CD4-positive, CD25-positive, alpha-beta regulatory T cell (primary cell): ENCODE measurements around the gene TH. TPM values are rescaled to one million over a fixed set of nuclear protein-coding genes. Genes with fewer than 3 reads are reported as not detected.

ENCODE experiments used
- ATAC-seq, 2 donors: fragments of 150-1000 bp; cut with Tn5 transposase; one replicate each; pipeline ENCODE4 v1.10.0; 2021; ENCODE audit warnings: low read depth in 2 of 2, moderate number of reproducible peaks in 2 of 2, moderate library complexity in 1 of 2
- DNase-seq, 3 donors: peaks; one replicate each; pipeline versions ENCODE4 v3.0.0 to v3.0.0-alpha.2; 2012 to 2022; ENCODE audit warnings: mixed read lengths in 1 of 3
- H3K27ac ChIP-seq: one replicate; pipeline ENCODE4 v1.7.0; 2013; ENCODE audit warnings: mild to moderate bottlenecking, low read length; ENCODE audit not compliant: insufficient read depth, poor library complexity, severe bottlenecking
- H3K27me3 ChIP-seq: one replicate; pipeline ENCODE4 v1.7.0; 2013; ENCODE audit warnings: low read length; ENCODE audit not compliant: control insufficient read depth, insufficient read depth
- H3K36me3 ChIP-seq: one replicate; pipeline ENCODE4 v1.7.0; 2013; ENCODE audit warnings: mild to moderate bottlenecking, low read length, moderate library complexity; ENCODE audit not compliant: control insufficient read depth, insufficient read depth
- H3K4me1 ChIP-seq: 2 replicates; pipeline ENCODE4 v1.7.0; 2013; ENCODE audit warnings: mild to moderate bottlenecking, low read length; ENCODE audit not compliant: insufficient read depth, control insufficient read depth, poor library complexity, severe bottlenecking
- H3K4me3 ChIP-seq: one replicate; pipeline ENCODE4 v1.7.0; 2013; ENCODE audit warnings: low read depth, mild to moderate bottlenecking, low read length, moderate library complexity
- H3K9me3 ChIP-seq, 2 experiments: 1 replicate in 1 of 2; 2 replicates in 1 of 2; pipeline ENCODE4 v1.7.0; 2013; ENCODE audit warnings: low read length in 2 of 2, mild to moderate bottlenecking in 1 of 2, moderate library complexity in 1 of 2; ENCODE audit not compliant: control insufficient read depth in 2 of 2
- H3K27ac Mint-ChIP-seq, 3 donors: one replicate each; pipeline ENCODE4 v1.8.0; 2020 to 2022; ENCODE audit warnings: mild to moderate bottlenecking in 3 of 3, mixed read lengths in 3 of 3, moderate library complexity in 2 of 3
- H3K27me3 Mint-ChIP-seq: one replicate; pipeline ENCODE4 v1.8.0; 2022; ENCODE audit warnings: mild to moderate bottlenecking, mixed read lengths
- H3K36me3 Mint-ChIP-seq: one replicate; pipeline ENCODE4 v1.8.0; 2020; ENCODE audit warnings: mixed read lengths
- H3K4me1 Mint-ChIP-seq, 4 donors: one replicate each; pipeline ENCODE4 v1.8.0; 2020 to 2022; ENCODE audit warnings: mixed read lengths in 4 of 4, mild to moderate bottlenecking in 1 of 4
- H3K4me3 Mint-ChIP-seq, 4 donors: one replicate each; pipeline ENCODE4 v1.8.0; 2020 to 2022; ENCODE audit warnings: mild to moderate bottlenecking in 4 of 4, mixed read lengths in 4 of 4, moderate library complexity in 3 of 4
- H3K9me3 Mint-ChIP-seq, 7 donors: one replicate each; pipeline ENCODE4 v1.8.0; 2020 to 2022; ENCODE audit warnings: mixed read lengths in 7 of 7, mild to moderate bottlenecking in 3 of 7, moderate library complexity in 2 of 7
- polyA plus RNA-seq, 4 donors: library from polyadenylated mRNA; unstranded; fragments of 300-500 nt; fragmentation: Illumina TruSeq; gene quantifications; one replicate each; pipeline ENCODE4 v1.2.3, GENCODE V29; 2021
- total RNA-seq: library from RNA; stranded (reverse); gene quantifications from one replicate; pipeline ENCODE4 v1.2.3, GENCODE V29; 2022

The TH gene
- total and polyA plus RNA-seq, 5 donors from 2014 or later: not detected

DNA sequence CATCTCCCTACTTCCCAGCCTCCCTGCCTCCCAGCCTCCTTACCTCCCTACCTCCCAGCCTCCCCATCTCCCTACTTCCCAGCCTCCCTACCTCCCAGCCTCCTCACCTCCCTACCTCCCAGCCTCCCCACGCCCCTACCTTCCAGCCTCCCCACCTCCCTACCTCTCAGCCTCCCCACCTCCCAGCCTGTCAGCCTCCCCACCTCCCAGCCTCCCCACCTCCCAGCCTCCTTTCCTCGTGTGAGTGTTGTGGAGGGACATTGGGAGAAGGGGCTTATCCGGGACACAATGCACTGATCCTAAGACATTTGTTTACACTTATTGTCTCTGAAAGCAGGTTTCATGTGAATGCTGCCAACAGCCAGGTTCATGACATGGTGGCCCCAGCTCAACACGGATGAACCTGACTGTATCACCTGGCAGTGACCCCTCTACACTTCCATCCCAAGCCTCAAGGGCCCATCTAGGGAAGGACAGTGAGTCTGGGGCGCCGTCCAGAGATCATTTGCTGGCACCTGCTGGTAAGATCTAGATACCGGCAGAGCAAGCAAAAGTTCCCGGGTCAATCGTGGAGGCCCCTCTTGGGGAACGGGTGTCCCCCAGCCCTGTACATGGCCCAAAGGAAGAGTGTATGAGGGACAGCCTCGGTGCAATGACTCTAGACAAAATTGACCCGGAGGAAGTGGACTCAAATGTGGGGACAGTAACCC lies 34.5 kb upstream of the TH start:
- H3K27ac Mint-ChIP-seq: no peak overlapping the region
- H3K36me3 Mint-ChIP-seq: no peaks in the 10 kb centered on the region
- no peaks in the 10 kb centered on the region for H3K4me1 ChIP-seq
- no peak for DNase-seq
- no peaks in the 10 kb centered on the region for H3K4me1 Mint-ChIP-seq
- H3K36me3 ChIP-seq: no peaks in the 10 kb centered on the region
- no peaks in the 10 kb centered on the region for H3K9me3 Mint-ChIP-seq
- H3K27me3 Mint-ChIP-seq: no peaks in the 10 kb centered on the region
- H3K4me3 ChIP-seq: no peak overlapping the region
- H3K27ac ChIP-seq: no peak overlapping the region
- no peaks in the 10 kb centered on the region for H3K9me3 ChIP-seq
- H3K4me3 Mint-ChIP-seq: peak overlapping the region in 1 of 4 donors; percentile 27
- H3K27me3 ChIP-seq: no peaks in the 10 kb centered on the region
- no peak for ATAC-seq

DNA sequence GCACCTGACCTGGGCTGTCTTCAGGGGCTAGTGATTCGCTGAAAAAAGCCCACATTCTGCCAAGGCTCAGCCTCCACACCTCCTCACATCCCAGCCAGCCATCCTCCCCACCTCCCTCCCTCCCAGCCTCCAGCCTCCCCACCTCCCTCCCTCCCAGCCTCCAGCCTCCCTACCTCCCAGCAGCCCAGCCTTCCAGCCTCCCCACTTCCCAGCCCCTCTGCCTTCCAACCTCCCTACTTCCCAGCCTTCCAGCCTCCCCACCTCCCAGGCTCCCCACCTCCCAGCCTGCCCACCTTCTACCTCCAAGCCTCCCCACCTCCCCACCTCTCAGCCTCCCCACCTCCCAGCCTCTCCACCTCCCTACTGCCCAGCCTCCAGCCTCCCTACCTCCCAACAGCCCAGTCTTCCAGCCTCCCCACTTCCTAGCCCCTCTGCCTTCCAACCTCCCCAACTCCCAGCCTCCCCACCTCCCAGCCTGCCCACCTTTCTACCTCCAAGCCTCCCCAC lies 33.7 kb upstream of the TH start:
- Histone ChIP-seq H3K27me3 (no peaks in the 10 kb centered on the region), H3K9me3 (no peaks in the 10 kb centered on the region), H3K27ac (no peak overlapping the region), H3K4me1 (no peaks in the 10 kb centered on the region), H3K4me3 (no peak overlapping the region), H3K36me3 (no peaks in the 10 kb centered on the region)
- DNase-seq (no peak), ATAC-seq (no peak)
- Mint-ChIP-seq H3K4me3 (no peak overlapping the region), H3K4me1 (no peaks in the 10 kb centered on the region), H3K36me3 (no peaks in the 10 kb centered on the region), H3K27ac (no peak overlapping the region), H3K27me3 (no peaks in the 10 kb centered on the region), H3K9me3 (peaks cover 0 to 2% (median 0%) of the 10 kb centered on the region in 7 donors)

DNA sequence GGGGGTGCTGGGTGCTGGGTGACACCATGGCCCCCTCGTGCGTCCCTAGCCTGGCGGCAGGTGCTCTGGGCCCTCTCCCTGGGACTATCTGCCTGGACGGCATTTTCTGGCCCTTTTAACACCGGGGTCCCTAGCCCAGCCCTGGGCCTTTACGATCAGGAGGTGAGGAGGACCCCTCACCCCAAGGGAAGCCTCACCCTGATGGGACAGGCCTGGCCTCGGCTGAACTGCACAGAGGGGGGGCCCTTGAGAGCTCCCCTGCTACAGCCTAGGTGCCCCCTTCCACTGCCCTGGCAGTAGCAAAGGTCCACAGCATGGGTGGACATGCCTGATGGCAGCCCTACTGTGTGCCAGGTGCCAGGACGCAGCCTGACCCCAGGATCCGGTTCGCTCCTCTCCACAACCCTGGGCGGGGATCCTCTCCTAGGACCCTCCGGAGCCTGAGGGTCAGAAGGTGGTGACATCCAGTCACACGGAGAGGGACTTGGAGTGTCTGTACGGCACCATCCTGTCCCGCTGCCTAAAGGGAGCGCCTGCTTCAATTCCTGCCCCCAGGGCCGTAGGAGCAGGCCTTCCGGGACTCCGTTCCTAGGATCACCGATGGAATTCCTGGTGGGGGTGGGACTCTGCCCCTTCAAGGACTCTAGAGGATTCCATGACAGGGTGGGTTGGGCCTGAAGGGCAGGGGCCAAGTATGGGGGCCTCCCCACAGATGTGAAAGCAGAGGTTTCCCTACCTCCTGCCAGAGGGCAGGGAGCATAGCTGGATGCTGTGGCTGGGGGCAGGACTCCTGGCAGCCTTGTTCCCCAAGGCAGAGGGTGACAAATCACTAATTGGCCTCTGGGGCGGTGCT lies 33.0 kb upstream of the TH start:
- H3K4me1 ChIP-seq: no peaks in the 10 kb centered on the region
- H3K9me3 Mint-ChIP-seq: peaks cover 0 to 2% (median 0%) of the 10 kb centered on the region in 7 donors
- H3K27ac Mint-ChIP-seq: no peak overlapping the region
- ATAC-seq (no peak), DNase-seq (no peak)
- no peak overlapping the region for H3K4me3 Mint-ChIP-seq
- H3K36me3 Mint-ChIP-seq: no peaks in the 10 kb centered on the region
- no peaks in the 10 kb centered on the region for H3K27me3 ChIP-seq
- H3K27ac ChIP-seq: no peak overlapping the region
- H3K27me3 Mint-ChIP-seq: no peaks in the 10 kb centered on the region
- H3K36me3 ChIP-seq: no peaks in the 10 kb centered on the region
- no peak overlapping the region for H3K4me3 ChIP-seq
- H3K9me3 ChIP-seq: no peaks in the 10 kb centered on the region
- no peaks in the 10 kb centered on the region for H3K4me1 Mint-ChIP-seq

DNA sequence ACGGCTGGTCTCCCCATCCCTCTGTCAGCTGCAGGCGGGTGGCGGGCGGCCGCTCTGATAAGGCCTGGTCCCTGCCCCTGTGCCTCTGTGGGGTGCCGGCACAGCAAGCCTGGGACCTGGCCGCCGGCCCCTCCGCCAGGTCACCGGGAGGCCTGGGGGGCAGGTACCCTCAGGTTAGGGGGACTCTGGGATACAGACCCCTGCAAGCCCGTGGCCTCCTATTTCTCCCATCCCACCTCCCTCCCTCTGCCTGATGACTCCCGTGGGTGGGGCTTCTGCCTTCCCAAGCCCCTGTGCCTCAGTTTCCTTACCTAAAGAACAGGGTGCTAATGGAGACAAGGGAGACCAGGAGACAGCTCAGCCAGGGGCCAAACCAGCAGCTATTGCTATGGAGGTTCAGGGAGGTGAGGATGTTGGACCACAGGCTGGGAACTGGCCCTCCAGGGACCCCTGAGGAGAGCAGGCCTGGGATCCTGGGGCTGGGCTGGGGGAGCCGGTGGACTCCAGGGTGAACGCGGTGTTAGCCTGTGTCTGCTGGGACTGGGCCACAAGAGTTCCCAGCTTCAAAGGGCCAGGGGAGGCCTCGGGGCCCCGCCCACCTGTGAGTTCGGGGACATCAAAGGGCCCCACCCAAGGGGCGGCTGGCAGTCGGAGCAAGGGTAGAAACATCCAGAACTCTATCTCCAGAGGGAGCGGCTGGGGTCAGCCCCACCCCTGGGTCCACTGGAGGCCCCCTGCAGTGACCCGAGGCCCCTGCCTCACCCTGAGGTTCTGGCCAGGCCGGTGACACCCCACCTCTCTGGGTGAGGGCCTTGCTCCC lies 32.0 kb upstream of the TH start:
- H3K4me1 Mint-ChIP-seq: no peaks in the 10 kb centered on the region
- no peak overlapping the region for H3K27ac ChIP-seq
- no peak overlapping the region for H3K4me3 ChIP-seq
- ATAC-seq (no peak), DNase-seq (no peak)
- H3K27ac Mint-ChIP-seq: no peak overlapping the region
- H3K36me3 Mint-ChIP-seq: no peaks in the 10 kb centered on the region
- no peak overlapping the region for H3K4me3 Mint-ChIP-seq
- H3K9me3 Mint-ChIP-seq: peaks cover 0 to 2% (median 0%) of the 10 kb centered on the region in 7 donors
- H3K9me3 ChIP-seq: no peaks in the 10 kb centered on the region
- H3K27me3 ChIP-seq: no peaks in the 10 kb centered on the region
- H3K36me3 ChIP-seq: no peaks in the 10 kb centered on the region
- H3K27me3 Mint-ChIP-seq: no peaks in the 10 kb centered on the region
- no peaks in the 10 kb centered on the region for H3K4me1 ChIP-seq

DNA sequence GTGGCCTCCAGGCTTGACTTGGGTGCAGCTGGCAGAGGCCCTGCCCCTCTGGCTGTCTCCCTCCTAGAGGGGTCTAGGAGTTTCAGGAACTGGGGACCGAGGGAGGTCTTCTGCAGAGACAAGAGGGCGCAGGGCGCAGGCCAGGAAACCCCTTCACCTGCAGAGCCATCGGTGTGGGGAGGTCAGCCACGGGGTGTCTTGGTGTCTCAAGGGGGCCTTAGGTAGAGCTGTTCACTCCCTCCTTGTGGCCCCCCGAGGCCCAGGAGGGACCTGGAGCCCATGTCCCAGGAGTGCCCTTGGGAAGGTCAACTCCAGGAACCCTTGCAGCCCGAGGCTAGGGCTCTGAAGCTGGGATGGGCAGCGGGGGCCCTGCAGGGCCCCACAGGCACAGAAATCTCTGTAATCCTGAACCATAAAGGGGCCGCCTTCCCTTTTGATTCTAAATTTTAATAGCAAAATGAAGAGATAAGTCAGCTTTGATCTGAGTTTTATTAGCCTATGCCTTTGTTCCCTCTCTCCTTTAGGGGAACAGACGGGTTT lies 31.4 kb upstream of the TH start:
- Histone ChIP-seq H3K27me3 (no peaks in the 10 kb centered on the region), H3K27ac (no peak overlapping the region), H3K36me3 (no peaks in the 10 kb centered on the region), H3K4me1 (no peaks in the 10 kb centered on the region), H3K4me3 (no peak overlapping the region), H3K9me3 (no peaks in the 10 kb centered on the region)
- Mint-ChIP-seq H3K27me3 (no peaks in the 10 kb centered on the region), H3K4me1 (no peaks in the 10 kb centered on the region), H3K36me3 (no peaks in the 10 kb centered on the region), H3K9me3 (peaks cover 0 to 2% (median 0%) of the 10 kb centered on the region in 7 donors), H3K27ac (no peak overlapping the region), H3K4me3 (no peak overlapping the region)
- ATAC-seq: no peak
- no peak for DNase-seq

DNA sequence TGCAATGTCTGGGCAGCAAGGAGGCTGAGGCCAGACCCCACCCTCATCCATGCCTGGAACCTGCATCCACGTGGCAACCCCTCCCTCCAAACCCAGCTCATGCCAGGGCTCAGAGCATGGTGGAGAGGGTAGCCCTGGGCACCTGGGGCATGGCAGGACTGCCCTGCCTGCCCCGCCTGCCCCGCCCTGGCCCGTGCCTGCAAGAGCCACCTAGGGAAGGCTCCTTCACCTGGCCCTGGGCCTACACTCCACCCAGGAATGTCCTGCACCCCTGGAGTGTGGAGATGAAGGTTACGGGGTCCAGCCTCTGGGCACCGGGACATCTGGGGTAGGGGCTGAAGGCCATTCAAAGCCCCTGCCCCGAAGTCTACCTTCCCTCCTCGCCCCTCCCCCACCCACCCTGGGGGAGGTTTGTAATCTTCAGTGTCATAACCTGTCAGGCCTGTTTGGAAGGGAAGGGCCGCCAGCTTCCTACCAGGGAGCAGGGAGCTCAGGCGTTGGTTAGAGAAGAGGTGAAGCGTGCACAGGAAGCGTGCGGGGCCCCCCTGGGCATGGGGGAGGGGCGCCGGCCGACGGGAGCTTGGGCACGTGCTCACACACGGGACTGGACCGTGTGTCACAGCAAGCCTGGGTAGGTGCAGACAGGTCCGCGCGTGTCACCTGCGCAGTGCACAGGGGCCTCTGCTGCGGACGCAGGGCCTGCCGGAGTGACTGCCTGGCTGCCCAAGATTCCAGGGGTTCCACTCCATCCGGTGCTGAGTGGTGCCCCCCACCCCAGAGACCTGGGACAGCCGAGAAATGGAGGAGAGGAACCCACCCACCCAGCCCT lies 30.7 kb upstream of the TH start:
- Histone ChIP-seq H3K27ac (no peak overlapping the region), H3K36me3 (no peaks in the 10 kb centered on the region), H3K4me3 (no peak overlapping the region), H3K9me3 (no peaks in the 10 kb centered on the region), H3K4me1 (no peaks in the 10 kb centered on the region), H3K27me3 (no peaks in the 10 kb centered on the region)
- DNase-seq (no peak), ATAC-seq (no peak)
- no peaks in the 10 kb centered on the region for H3K36me3 Mint-ChIP-seq
- no peak overlapping the region for H3K27ac Mint-ChIP-seq
- H3K4me3 Mint-ChIP-seq: no peak overlapping the region
- H3K27me3 Mint-ChIP-seq: no peaks in the 10 kb centered on the region
- peaks cover 0 to under 1% (median 0%) of the 10 kb centered on the region in 4 donors for H3K4me1 Mint-ChIP-seq
- H3K9me3 Mint-ChIP-seq: peaks cover 0 to 2% (median 0%) of the 10 kb centered on the region in 7 donors

DNA sequence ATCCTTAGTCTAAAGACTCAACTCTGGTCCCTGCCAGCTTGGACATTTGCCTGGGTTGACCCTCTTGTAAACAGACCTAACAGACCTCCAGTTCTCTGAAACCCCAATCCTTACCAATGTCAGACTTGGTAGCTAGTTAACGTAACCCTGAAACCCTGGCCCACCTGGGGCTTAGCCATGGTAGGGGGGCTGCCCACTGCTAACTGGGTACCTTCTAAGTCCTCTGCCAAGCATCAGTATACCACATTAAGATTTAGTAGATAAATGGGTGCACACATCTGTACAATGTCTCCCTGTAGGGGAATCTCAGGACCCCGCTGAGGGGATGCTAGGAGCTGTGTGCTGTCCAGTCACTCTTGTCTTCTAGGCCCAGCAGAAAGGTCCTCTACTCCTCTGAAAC lies 29.9 kb upstream of the TH start:
- Histone ChIP-seq H3K27me3 (no peaks in the 10 kb centered on the region), H3K36me3 (no peaks in the 10 kb centered on the region), H3K4me3 (no peak overlapping the region), H3K4me1 (no peaks in the 10 kb centered on the region), H3K27ac (no peak overlapping the region), H3K9me3 (no peaks in the 10 kb centered on the region)
- Mint-ChIP-seq H3K4me3 (no peak overlapping the region), H3K36me3 (no peaks in the 10 kb centered on the region), H3K9me3 (peaks cover 0 to 2% (median 0%) of the 10 kb centered on the region in 7 donors), H3K4me1 (peaks cover 0 to 7% (median 2%) of the 10 kb centered on the region in 4 donors), H3K27me3 (peaks cover 4% of the 10 kb centered on the region), H3K27ac (peak overlapping the region in 2 of 3 donors; percentile 78 to 91)
- ATAC-seq (no peak), DNase-seq (no peak)
